Erythroblast (primary cell): ENCODE results near the gene RNASET2.

ENCODE experiments used
- GATA1 ChIP-seq: IDR thresholded peaks from 2 replicates; pipeline ENCODE4 v1.6.1; 2011; ENCODE audit warnings: low read depth, mild to moderate bottlenecking, control low read depth, low read length, moderate library complexity
- POLR2A ChIP-seq: IDR thresholded peaks from 2 replicates; pipeline ENCODE4 v1.6.1; 2011; ENCODE audit warnings: mild to moderate bottlenecking, low read length

DNA sequence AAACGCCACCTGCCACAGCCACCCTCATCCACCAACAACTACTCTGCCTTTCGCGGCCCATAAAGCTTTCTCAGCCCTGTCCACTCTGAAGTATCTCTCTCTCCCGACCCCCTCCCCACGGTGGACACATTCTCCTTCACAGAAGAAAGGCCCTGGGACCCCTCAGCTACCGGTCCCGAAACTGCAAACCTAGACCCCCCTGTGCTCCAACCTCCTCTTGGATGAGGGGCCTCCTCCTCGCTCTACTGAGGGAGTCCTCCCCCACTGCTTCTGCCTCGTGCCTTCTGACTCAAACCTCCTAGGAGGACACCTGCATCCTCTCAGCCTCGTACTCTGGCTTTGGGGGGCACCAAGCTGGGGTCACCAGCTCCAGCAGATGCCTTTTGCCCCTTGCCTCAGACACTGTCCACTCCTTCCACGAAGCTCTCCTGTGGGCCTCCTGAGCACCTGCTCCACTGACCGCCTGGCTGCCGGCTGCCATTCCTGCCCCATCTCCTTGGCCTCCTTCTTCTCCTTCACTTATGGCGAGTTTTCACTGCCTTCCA, 24.9 kb downstream of the RNASET2 start:
- TF ChIP-seq POLR2A (no peak), GATA1 (no peak)
